Stimulated activated CD4-positive, alpha-beta T cell treated with anti-CD3 and anti-CD28 coated beads, Interleukin-4, amount 100 ng/mL, for 24 hours (primary cell): ENCODE results near the gene ATP6V1F.

Experiments used
- DNase-seq: peaks from one replicate; pipeline ENCODE4 v3.0.0-alpha.2; 2020

ATP6V1F gene, protein sequence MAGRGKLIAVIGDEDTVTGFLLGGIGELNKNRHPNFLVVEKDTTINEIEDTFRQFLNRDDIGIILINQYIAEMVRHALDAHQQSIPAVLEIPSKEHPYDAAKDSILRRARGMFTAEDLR

GRCh38 chr7:128862571-128863432 lies at the start of gene ATP6V1F:
TSS of gene ATP6V1F (plus strand) at chr7:128862856. CDS start at chr7:128862905, 49 bp downstream.
- DNase-seq: peak; percentile 99

DNA sequence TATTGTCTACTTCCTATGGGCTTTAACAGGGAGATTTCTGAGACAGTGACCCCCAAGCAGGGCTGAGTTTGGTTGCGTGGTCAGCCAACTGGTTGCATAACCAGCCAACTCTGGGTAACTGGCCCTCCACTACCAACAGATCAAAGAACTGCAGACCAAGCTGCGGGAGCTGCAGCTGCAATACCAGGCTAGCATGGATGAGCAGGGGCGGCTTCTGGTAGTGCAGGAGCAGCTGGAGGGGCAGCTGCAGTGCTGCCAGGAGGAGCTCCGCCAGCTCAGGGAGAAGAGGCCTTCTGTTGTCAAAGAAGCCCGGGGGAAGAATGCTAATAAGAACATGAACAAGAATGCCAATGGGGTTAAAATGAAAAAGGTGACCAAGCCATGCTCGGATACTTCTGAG lies 48.2 kb upstream of the ATP6V1F start:
- DNase-seq: no peak

DNA sequence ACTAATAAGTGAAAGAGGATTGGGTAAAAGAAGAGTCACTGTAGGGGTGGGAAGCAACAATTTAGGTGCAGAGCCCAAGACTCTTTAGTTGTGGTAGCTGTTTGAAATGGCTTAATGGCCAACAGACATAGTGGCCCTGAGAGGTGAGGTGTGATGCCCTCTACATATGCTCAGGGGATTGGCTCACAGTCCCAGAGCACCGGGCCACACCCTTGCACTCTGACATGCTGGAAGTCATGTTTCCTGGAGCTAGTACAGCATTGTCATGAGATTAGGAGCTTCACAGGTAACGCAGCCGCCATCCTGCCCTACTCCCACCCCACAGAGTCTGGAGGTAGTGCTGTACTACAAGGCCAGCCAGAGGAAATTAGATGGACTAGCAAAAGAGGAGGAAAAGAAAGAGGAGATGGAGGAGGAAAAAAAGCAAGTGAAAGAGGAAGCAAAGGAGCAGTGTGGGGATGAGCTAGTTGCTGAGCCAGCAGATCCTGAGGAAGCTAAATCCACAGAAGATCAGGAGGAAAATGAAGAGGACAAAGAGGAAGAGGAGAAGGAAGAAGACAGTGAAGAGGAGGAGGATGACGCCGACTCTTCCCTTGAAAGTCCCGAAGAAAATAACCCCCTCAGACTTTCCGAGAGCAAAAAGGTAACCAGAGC lies 47.2 kb upstream of the ATP6V1F start:
- DNase-seq: no peak

- DNase-seq: no peak
These were observed 44.0 kb upstream of the ATP6V1F start for GRCh38 chr7:128818694-128819093.

- no peak for DNase-seq
These were observed 40.9 kb upstream of the ATP6V1F start for GRCh38 chr7:128821724-128822123.

DNA sequence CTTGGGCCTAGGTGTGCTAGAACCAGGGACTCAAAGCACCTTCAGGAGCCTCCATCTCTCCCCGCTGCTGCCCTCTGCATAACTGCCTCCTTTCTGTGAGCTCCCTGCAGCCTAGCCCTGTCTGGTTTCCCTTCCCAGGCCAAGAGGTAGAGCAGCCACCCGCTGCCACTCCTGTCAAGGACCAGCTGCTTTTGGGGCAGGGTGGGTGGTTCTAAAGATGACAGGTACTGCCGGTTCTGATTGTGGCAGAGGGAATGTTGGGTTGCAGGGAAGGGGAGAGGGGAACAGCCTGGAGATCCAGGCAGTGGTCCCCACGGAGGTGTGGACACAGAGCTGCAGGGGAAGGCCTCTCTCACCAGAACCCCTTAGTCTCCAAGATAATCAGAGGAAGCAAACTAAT lies 36.1 kb upstream of the ATP6V1F start:
- DNase-seq: no peak

DNA sequence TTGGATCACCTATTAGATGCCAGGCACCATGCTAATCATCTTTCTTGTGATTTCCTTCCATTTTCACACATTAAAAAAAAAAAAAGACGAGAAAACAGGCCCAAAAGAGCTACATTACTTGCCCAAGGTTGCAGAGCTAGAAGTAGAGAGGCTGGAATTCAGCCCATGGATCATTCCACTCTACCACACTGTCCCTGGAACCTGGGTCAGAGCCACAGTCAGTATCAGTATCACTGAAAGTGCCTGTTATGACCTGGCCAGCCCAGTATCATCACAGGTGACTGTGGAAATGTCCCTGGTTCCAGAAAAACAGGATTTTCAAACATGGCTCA lies 35.8 kb upstream of the ATP6V1F start:
- DNase-seq: no peak

DNA sequence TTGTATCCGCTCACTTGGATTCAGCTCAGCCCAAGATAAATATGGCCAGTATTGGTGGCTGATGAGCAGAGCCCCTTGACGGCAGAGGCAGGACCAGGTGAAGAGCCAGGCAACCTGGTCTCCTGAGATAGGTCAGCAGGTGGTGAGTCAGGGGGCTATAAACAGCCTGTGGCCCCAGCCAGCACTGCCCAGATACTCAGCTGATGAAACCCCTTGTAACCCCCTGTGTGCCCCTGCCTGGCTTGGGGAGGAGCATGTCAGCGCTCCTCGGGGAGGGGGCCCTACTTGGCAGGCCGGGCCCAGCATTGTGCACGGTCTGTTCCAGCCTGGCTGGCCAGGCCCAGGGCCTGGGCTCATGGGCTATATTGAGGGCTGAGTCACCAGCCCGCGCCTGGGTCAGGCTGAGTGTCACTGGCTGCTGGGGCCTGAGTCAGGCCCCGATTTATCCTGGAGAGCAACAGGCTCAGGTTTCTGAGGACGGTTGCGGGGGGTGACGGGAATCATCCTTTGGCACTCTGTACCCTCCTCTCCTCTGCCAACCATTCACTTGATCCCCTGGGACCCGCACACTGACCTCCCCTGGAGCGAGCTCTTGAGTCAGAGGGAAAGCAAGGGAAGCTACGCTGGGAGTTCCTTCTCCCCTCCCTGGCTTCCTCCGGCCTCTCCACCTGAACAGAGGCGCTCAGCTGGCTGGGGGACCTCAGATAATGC lies 35.3 kb upstream of the ATP6V1F start:
- DNase-seq: no peak

DNA sequence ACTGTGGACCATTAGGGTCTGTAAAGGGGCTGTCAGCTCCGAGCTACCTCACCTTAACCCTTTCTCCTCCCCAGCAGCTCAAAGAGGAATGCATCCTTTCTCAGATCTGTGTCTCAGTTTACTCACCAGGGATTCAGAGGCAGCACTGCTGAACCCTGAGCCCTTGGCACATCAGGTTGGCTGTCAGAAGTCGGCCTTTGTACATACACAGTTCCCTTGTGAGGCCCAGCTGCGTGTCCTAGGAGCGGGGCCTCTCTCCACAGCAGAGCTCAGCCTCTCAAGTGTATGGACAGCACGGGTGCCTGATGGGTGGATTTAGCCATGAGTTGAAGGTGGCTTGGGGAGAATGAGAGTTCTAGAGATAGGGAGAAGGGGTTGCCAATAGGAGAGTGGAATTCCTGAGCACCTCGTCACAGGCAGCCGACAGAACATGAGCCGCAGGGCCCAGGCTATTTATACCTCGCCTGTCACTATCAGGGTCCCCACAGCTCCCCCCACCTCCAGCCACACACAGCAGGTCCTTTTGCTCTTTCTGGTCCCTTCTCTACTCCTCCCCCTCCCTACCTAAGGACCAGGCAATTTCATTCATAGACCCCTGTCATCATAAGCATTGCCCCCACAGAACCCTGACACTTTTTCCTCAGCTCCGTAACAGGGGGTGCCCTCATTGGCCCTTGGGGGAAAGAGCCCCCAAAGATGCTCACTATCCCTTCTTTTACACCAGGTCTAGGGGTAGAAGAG lies 34.5 kb upstream of the ATP6V1F start:
- no peak for DNase-seq

DNA sequence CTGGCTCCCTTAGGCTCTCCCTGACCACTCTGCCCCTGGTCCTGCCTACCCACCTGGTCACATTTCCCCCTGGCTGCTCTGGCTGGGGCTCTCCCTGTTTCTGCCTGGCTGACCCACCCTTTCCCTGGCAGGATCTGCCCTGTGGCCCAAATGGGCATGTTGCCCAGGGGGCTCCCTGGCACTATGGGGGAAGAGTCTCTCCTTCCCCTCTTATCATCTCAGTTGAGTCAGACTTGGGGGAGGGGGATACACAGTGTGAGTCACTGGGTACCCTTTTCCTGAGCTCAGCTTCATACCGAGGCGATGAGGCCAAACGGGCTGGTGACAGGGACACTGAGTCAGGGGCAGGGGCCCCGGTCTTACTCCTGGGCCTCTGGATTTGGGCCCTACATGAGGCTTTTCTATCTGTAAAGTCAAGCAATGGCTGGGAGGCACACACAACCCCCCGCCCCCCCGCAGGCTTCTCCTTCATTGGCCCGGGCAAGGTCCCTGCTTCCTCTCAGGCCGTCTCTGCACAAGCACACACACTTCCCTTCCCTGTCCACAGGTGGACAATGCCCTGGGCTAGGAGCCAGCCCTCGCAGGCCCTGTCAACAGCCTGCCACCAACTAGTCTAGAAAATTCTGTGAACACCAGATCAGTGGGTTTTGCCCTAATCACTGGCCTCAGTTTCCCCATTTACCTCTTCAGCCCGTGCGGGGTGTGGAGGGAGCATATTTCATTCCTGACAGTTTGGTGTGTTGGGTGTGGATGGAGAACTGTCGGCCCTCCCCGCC lies 33.1 kb upstream of the ATP6V1F start:
- no peak for DNase-seq

GRCh38 chr7:128830231-128831177 lies 32.2 kb upstream of the ATP6V1F start, which contains the start of gene FLNC:
TSS of gene FLNC (plus strand) at chr7:128830406. CDS start at chr7:128830638, 232 bp downstream.
- peak; percentile 27 for DNase-seq

DNA sequence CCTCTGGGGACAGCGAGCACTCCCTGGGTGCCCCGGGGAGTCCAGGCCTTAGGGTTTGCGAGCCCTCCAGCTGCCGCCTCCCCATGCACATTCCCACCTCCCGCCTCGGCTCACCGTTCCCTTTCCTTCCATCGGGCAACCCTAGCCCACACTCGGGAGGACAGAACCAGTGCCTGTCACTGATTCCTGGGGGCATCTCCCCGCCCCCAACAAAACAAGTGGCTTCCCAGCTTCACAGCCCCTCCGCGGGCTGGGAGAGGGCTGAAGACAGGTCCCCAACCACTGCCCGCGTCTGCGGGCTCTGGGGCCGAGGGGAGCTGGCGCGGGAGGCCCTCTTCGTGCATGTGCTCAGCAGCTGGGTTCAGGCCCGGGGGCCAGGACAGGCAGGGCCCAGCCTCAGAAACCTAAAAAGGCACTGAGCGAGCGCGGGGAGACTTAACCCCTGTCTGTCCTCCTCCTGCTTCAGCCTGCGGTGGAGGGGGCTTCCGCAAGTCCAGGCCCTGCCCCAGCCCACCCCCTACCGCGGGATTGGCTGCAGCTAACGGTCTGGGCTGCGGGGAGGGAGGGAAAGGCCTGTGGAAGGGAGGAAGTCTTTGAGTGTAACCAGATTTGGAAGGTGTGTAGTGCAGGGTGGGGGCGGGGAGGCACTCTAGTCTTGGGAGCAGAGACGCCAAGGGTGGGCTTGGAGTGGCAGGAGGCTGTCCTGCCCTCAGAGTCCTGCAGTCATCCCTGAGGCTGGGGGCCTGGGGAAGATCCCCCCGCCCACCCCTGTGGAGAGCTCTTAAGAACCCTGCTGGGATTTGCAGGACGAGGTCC lies 31.3 kb upstream of the ATP6V1F start:
- DNase-seq: no peak

DNA sequence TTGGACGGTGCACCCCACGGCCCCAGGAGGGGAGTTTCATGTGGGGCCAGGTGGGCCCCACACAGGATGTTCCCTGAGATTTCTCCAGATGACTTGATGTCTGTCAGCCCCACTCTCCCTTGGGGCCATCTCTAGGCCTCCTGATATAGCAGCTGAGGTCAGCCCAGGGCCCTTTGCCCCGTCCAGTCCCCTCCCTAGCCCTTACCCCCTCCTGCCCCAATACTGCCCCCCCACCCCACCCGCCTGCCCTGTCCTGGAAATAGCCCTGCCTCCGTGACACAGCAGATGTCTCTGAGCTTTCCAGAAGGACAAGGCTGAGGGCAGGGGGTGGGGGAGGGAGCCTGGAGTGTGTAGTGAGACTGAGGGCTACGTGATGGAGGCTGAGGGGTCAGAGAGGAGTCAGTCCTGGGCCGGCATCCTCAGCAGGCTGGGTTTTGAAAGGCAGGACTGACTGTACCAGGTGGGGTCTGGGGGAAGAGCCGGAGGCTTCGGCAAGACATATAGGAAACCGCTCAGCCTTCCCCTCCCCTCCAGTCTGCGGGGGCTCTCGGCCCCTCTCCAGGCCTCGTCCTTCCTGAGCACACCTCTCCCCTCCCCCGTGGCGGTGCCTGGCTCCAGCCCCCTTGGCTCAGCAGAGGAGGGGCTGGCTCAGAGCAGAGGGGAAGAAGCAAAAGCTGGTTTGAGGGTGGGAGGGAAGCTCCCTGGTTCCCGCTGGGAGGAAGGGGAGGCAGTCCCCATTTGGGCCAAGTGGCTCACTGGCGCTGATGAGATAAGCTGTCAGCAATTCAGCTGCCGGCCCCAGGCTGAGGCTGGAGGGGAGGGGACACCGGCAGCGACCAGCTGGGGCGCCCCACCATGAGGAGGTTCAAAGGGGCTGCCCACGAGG lies 30.4 kb upstream of the ATP6V1F start:
- no peak for DNase-seq

GRCh38 chr7:128832880-128833147 lies 29.8 kb upstream of the ATP6V1F start:
- no peak for DNase-seq

DNA sequence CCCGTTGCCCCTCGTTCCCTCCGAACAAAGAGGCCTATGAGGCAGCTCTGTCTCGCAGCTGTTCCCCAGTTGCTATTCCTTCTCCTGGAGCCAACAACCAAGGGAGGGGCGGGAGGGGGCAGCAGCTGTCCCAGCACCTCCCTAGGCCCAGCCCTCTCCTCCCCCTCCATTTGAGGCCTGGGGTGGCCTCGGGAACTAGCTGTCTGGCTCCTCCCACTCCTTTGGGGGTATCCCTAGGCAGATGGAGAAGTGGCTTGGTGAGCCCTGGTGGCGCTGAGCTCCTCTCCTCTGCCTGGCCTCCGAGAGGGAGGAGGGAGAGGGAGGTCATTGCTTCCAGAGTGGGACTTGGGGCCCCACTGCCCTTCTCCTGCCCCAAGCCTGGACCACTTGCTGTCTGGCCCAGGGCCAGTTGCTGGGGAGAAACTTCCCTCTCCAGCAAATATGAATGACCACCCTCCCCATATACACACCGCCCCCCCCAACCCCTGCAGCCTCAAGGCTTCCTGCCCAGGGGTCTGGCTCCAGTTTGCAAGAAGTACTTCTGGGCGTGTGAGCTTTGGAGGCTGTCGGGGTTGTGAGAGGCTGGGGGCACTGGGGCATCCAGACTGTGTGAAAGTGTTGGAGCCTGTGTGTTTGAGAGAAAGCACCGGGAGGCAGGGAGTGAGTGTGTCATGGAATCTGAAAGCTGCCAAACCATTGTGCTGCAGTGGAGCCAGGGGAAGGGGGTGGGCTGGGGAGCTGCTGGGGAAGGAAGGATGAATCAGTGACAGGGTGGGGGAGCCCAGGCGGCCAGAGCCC lies 29.3 kb upstream of the ATP6V1F start:
- DNase-seq: no peak

GRCh38 chr7:128833946-128834325 lies 28.7 kb upstream of the ATP6V1F start:
- DNase-seq: no peak

- DNase-seq: no peak
These were observed 27.4 kb upstream of the ATP6V1F start for GRCh38 chr7:128835231-128835751.
